Mesenteric fat pad (tissue), 1 donor: Measurements from ENCODE around the gene HKDC1. TPM values are rescaled to one million over a fixed set of nuclear protein-coding genes. Genes with fewer than 3 reads are reported as not detected.
A peak's percentile ranks its signal among the peaks of the same experiment; 100 is the strongest.
"Not testable (repeated sequence)": the region's sequence is repeated elsewhere in the genome, so short reads cannot be mapped to it uniquely, and the experiment has no call there.

Experiments
- DNase-seq: peaks from one replicate; pipeline ENCODE4 v3.0.0-alpha.2; 2020; ENCODE audit warnings: low spot score
- long read RNA-seq: library from polyadenylated mRNA; unstranded; transcript quantifications from one replicate; pipeline ENCODE4 v2.0.0, GENCODE V29; 2020
- total RNA-seq: library from RNA; stranded (reverse); fragmentation: NEBNext Ultra II Directional; extraction: Animal tissue kit (Norgen Biotek cat#: 25700); gene quantifications from one replicate; pipeline ENCODE4 v1.2.1, GENCODE V29; 2021
- donor health status: DM: yes; HTN: yes; CAD: no.

HKDC1 gene
- 0.10 TPM for total RNA-seq
- long read RNA-seq, partial matches to known transcripts, result 0 of 1 reads
- long read RNA-seq, other reads (novel, unspliced or antisense), result 1 of 1 reads

DNA sequence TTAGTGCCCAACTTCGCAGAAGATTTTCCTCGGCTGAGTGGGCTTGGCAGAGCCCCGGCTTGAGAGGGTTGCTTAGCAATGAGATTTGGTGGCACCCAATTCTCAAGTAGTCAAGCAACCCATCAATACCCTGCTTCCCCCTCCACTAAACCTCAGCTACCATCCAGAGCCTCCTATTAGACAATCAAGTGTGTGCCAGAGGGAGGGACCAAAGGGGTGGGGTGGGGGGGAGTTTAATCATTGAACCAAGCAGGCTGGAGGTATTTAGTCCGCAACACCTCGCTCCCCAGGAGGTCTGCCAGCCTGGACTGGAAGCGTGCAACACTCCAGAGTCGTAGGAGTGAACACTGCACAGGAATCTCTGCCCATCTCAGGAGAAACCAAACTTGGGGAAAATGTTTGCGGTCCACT is at the start of gene HKDC1:
Gene HKDC1 (plus strand): TSS at position 292 of the 411 bp plus-strand sequence. CDS start 104 bp downstream, at position 396.
- DNase-seq, result no peak

GRCh38 chr10:69172241-69172982 is 47.7 kb upstream of the HKDC1 start:
- DNase-seq, result no peak

DNA sequence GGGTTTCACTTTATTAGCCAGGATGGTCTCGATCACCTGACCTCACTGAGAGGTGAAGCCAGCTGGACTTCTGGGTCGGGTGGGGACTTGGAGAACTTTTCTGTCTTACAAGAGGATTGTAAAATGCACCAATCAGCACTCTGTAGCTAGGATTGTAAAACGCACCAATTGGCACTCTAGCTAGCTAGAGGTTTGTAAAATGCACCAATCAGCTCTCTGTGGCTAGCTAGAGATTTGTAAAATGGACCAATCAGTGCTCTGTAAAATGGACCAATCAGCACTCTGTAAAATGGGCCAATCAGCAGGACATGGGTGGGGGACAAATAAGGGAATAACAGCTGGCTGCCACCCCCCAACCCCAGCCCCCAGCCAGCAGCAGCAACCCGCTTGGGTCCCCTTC is 44.8 kb upstream of the HKDC1 start:
- DNase-seq, result not testable (repeated sequence)

DNA sequence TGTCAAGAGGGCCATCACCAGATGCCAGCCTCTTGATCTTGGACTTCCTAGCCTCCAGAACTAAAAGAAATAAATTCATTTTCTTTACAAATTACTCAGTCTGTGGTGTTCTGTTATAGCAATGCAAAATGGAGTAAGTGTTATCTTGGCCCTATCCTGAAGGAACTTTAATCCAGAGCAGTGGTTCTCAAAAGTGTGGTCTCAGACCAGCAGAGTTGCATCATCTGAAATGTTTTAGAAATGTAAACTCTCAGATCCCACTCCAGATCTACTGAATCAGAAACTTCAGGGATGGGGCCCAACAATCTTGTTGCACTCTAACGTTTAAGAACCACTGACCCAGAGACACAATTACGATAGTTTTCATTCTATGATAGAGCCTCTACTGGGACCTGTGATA is 43.3 kb upstream of the HKDC1 start:
- no peak for DNase-seq

GRCh38 chr10:69179089-69179742 is 40.9 kb upstream of the HKDC1 start:
- DNase-seq, result no peak

DNA sequence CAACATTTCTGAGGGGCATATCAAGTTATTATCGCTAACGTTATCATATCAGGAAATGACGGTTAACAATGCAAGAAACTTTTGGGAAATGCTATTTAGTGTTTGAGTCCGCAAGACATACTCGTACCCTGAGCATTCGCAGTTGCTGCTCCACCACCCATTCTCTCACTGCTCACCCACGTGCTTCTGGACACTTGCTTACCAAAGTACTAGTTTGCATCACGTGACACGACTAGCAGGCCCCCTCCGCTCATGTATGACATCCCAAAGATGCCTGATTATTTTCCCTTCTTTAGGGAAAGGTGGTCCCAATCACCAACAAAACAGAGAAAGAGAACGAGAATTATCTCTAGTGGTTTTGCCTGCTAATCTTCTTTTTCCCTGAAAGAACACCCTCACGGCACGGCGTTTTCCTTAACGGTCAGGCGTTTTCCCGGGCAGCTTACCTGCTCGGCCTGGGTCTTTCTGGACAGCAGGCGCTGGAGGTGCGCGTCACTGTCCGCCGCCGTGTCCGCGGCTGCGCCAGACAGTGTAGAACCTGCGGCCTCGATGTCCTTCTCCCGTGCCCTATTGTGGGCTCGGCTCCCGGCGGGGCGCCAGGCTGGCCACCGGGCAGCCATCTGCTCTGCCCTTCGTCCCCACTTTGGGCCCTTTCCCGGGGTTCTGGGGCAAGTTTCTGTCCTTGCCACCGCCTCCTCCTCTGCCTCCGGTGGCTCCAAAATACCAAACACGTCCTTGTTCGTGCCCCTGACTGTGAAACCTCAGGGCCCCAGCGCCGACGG is 40.2 kb upstream of the HKDC1 start, which contains the start of gene SUPV3L1:
Gene SUPV3L1 (plus strand): TSS at position 492 of the 782 bp plus-strand sequence. CDS start 58 bp downstream, at position 550.
- peak; percentile 95 for DNase-seq

DNA sequence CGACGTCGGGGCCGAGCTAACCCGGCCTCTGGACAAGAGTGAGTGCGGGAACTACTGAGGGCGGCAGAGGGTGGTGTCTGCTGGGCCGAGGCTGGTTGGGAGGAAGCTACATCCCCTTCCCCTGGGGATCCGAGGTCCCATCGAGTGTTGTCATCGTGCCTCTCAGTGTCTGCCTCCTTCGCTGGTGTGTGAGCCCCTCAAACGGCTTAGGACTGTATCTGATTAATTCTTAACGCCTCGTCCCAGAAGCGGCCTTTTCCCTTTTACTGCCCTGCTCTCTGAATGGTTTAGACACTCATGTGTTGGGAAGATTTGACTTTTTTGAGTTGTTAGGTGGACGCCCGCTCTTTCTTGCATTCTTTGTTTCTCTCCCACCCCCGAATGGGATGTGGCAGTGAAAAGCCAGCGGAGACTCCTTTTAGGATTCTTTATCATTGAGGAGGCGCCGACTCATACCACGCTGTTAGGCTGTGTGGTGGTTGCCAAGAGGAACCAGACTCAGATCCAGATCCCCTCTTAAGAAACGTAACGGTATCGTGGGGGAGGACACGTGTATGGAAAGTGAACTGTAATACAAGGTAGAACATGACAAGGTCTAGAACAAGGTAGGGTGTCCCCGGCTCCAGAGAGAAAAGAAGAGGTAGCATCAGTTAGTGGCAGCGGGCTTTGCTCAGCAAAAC is 39.5 kb upstream of the HKDC1 start:
- DNase-seq, result no peak

DNA sequence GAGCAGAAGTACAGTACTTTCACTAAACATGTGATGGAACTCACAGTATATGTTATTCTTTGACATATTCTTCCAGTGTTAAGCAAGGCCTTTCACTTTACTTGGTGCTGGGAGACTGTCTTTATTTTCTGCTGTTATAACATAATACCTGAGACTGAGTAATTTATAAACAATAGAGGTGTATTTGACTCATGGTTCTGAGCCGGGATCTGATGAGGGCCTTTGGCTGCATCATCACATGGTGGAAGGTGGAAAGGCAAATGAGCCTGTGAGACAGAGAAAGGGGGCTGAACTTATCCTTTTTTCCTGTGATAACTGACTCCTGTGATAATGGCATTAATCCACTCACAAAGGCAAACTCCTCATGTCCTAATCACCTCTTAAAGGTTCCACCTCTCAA is 38.7 kb upstream of the HKDC1 start:
- no peak for DNase-seq

DNA sequence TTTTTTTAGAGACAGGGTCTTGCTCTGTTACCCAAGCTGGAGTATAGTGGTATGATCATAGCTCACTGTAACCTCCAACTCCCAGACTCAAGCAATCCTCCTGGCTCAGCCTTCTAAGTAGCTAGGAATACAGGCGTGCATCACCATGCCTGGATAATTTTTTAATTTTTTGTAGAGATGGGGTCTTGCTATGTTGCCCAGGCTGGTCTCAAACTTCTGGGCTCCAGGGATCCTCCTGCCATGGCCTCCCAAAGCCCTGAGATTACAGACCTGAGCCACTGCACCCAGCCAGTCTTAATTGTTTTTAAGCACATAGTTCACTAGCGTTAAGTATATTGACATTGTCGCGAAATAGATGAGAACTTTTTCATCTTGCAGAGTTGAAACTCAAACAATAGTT is 38.1 kb upstream of the HKDC1 start:
- DNase-seq, result no peak

GRCh38 chr10:69186524-69186923 is 33.6 kb upstream of the HKDC1 start:
- DNase-seq, result no peak

- DNase-seq, result no peak
Observed at GRCh38 chr10:69201045-69201444, 19.1 kb upstream of the HKDC1 start.

- DNase-seq, result no peak
Observed at GRCh38 chr10:69202332-69202731, 17.8 kb upstream of the HKDC1 start.

DNA sequence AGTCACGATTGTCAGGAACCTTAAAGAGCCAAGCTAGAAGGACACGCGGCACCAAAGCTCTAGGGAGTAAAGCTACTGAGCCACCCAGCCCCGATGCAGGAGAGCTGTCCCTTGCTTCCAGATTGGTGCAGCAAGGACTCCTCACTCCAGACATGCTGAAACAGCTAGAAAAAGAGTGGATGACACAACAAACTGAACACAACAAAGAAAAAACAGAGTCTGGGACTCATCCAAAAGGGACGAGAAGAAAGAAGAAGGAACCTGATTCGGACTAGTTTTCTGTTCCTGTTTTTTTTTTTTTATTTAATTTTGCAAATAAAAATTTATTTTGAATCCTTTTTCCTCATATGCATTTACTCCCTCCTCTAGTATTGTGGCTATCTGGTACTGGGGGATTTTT is 11.4 kb upstream of the HKDC1 start:
- no peak for DNase-seq

GRCh38 chr10:69209787-69210484 is 10.2 kb upstream of the HKDC1 start:
- no peak for DNase-seq

DNA sequence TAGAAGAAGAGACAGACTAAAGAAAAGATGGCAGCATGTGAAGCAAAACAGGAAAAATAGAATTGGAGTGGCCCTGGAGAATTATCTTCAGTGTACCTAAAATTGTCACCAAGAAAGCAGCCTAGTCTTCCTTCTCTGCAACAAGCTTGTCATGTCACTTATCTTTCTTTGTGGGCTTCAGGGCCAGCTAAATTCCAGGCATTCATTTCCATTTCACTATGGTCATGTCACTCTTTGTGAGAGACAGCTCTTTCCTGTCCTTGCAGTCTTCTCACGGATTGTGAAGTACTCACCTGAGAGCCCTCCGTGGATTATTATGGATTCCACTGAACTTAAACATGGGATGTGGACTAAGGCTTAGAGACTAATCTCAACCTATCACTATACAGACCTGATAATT is 9.0 kb upstream of the HKDC1 start:
- no peak for DNase-seq

- DNase-seq, result no peak
Observed at GRCh38 chr10:69211524-69211923, 8.6 kb upstream of the HKDC1 start.

- DNase-seq, result no peak
Observed at GRCh38 chr10:69213591-69214311, 6.4 kb upstream of the HKDC1 start.

DNA sequence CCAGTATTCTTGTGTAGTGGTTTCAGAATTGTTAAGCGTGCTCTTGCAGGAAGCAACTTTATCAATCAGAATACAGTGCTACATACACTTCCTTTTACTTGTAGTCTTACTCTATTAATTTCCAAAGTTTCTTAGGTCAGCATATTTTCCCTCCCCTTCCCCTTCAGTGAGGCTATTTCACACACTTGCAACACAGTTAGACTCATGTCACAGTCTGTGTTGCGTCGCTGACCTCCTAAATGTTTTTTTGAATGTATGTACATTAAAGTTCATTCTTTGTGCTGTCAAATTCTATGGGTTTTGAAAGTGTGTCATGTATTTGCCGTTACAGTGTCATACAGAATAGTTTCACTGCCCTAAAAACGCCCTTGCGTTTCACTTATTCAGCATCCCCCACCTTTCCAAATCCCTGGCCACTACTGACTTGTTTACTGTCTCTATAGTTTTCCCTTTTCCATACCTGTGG is 5.4 kb upstream of the HKDC1 start:
- DNase-seq, result no peak

DNA sequence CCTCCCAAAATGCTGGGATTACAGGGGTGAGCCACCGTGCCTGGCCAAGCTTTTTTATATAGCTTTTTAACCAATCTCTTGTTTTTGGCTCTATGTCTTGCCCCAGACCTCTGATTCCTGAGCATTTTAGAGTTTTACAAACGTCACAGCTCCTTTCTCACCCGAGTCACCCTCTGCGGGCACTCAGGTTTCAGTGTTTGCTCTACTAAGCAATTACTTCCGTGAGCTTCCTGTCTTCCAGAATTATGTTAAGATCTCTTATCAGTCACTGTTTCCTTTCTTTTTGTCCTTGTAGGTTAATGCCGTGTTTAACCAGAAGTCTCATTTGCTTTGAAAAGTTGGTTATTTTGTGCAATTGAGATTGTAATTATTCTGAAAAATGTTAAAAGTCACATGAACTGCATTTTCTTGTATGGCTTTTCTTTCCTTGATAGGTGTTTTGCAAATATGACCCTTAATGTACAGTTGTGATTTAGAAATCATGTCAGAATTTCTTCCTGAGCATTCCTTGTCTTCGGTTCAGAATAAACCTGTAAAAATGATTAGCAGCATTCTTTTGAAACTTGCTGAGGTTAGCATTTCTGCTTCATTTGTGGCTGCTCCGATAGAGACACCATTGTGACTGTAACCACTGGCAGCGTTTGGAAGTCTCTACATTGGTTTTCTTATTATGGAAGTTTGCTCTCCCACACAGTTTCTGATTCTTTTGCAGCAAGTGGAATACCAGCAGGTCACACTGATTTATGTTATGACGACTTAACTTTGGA is 4.5 kb upstream of the HKDC1 start:
- no peak for DNase-seq
